ENCODE results near the gene LRBA. TPM values are rescaled to one million over a fixed set of nuclear protein-coding genes. Genes with fewer than 3 reads are reported as not detected.

LRBA gene
- total RNA-seq, 1 donor from 2014 or later, result 68.0 TPM

DNA sequence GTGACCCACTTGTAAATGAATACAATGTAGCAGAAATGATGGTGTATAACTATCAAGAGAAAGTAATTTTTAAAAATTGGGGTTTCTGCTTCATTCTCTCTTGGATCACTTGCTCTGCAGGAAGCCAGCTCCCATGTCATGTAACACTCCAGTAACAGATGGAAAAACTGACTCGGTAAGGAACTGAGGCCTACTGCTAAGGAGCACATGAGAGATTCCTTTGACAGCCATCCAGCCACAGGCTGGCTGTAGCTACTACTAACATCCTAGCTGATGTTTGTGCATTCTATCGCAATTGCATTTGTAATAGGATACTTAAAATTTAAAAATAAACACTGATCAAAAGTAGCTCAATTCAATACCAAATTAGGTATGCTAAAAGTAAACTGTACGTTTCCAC, 535.4 kb downstream of the LRBA start:
- TF ChIP-seq, protein P1, sequence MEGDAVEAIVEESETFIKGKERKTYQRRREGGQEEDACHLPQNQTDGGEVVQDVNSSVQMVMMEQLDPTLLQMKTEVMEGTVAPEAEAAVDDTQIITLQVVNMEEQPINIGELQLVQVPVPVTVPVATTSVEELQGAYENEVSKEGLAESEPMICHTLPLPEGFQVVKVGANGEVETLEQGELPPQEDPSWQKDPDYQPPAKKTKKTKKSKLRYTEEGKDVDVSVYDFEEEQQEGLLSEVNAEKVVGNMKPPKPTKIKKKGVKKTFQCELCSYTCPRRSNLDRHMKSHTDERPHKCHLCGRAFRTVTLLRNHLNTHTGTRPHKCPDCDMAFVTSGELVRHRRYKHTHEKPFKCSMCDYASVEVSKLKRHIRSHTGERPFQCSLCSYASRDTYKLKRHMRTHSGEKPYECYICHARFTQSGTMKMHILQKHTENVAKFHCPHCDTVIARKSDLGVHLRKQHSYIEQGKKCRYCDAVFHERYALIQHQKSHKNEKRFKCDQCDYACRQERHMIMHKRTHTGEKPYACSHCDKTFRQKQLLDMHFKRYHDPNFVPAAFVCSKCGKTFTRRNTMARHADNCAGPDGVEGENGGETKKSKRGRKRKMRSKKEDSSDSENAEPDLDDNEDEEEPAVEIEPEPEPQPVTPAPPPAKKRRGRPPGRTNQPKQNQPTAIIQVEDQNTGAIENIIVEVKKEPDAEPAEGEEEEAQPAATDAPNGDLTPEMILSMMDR (IDR thresholded peaks at IDR 0.05), result no peak
- no peak for TF ChIP-seq POLR2AphosphoS5 (IDR thresholded peaks at IDR 0.05; ENCODE audit: insufficient read depth in 1 of 2, low read depth in 1 of 2)
- TF ChIP-seq POLR2A (IDR thresholded peaks at IDR 0.05), result no peak
- intact Hi-C loops (cut with DNase I), result no loop called here

DNA sequence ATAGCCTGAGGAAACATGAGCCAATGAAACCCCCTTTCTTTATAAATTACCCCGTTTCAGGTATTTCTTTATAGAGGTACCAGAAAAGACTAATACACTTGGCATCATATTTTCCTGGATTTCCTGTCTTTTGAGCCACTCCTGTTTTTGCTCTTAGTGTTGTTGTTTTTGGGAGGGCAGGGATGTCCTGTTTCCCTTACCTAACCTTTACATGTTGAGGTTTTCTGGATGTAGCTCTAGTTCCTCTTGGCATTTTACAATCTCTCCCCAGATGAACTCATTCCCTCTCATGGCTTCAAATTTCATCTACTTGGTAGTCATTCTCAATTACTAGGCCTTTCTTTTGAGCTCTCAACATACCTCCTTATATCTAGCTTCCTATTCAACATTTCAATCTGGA, 537.2 kb downstream of the LRBA start:
- H3K9me3 ChIP-seq, result no peaks in the 10 kb centered on the region
- no peaks in the 10 kb centered on the region for H3K4me1 ChIP-seq
- peaks cover 0 to 7% of the 10 kb centered on the region in 2 donors for H3K36me3 ChIP-seq
- H3K27me3 ChIP-seq, result no peaks in the 10 kb centered on the region
- no peak for DNase-seq (ENCODE audit: extremely low spot score in 2 of 2)
- intact Hi-C loops (cut with DNase I), result no loop called here
- TF ChIP-seq, protein P1 (IDR thresholded peaks at IDR 0.05), result no peak
- no peak for TF ChIP-seq POLR2AphosphoS5 (IDR thresholded peaks at IDR 0.05; ENCODE audit: insufficient read depth in 1 of 2, low read depth in 1 of 2)
- TF ChIP-seq POLR2A (IDR thresholded peaks at IDR 0.05), result no peak
- H3K27ac ChIP-seq, result no peak overlapping the region
- no peak overlapping the region for H3K4me3 ChIP-seq

More for the DNA sequence above, 535.4 kb downstream of the LRBA start:
- Histone ChIP-seq H3K4me1 (no peaks in the 10 kb centered on the region), H3K27ac (no peak overlapping the region), H3K36me3 (peaks cover 0 to 7% of the 10 kb centered on the region in 2 donors), H3K9me3 (no peaks in the 10 kb centered on the region), H3K27me3 (no peaks in the 10 kb centered on the region), H3K4me3 (no peak overlapping the region)
- DNase-seq (ENCODE audit: extremely low spot score in 2 of 2), result no peak

DNA sequence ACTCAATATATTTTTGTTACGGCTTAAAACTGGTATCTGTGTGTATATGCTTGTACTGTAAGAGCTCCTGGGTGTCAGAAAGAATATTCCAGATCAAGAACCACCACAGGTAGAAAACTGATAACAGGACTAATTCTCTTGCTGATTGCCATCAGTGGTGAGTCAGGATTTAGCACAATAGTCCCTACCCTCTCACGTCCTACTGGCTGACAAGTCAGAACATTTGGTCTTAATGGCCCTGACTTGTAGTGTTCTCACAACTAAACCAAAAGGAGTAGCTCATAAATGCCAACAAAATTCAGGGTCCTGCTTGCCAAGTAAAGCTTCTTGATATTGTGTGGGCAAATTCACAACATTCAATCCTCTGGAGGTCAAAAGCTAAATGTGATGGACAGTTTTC, 538.3 kb downstream of the LRBA start:
- Histone ChIP-seq H3K9me3 (no peaks in the 10 kb centered on the region), H3K27ac (no peak overlapping the region), H3K4me1 (no peaks in the 10 kb centered on the region), H3K4me3 (no peak overlapping the region), H3K27me3 (no peaks in the 10 kb centered on the region), H3K36me3 (peaks cover 0 to 7% of the 10 kb centered on the region in 2 donors)
- no peak for DNase-seq (ENCODE audit: extremely low spot score in 2 of 2)
- TF ChIP-seq POLR2A (IDR thresholded peaks at IDR 0.05) (no peak), POLR2AphosphoS5 (IDR thresholded peaks at IDR 0.05; ENCODE audit: insufficient read depth in 1 of 2, low read depth in 1 of 2) (no peak)
- TF ChIP-seq, protein P1 (IDR thresholded peaks at IDR 0.05), result no peak
- intact Hi-C loops (cut with DNase I), result no loop called here

DNA sequence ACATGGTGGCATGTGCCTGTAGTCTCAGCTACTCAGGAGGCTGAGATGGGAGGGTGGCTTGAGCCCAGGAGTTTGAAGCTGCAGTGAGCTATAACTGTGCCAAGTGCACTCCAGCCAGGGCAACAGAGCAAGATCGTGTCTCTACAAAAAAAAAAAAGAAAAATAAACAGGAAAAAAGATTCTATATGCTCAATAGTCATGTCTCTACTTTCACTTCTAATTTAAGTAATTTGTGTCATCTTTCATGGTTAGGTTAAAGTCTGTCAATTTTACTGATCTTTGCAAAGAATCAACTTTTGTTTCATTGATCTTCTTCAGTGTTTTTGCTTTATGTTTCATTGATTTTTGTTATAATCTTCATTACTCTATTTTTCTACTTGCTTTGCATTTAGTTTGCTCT, 539.3 kb downstream of the LRBA start:
- Histone ChIP-seq H3K4me3 (no peak overlapping the region), H3K4me1 (no peaks in the 10 kb centered on the region), H3K27ac (no peak overlapping the region), H3K9me3 (no peaks in the 10 kb centered on the region), H3K27me3 (no peaks in the 10 kb centered on the region), H3K36me3 (peaks cover 0 to under 1% of the 10 kb centered on the region in 2 donors)
- DNase-seq (ENCODE audit: extremely low spot score in 2 of 2), result no peak
- TF ChIP-seq, protein P1 (IDR thresholded peaks at IDR 0.05), result no peak
- TF ChIP-seq POLR2AphosphoS5 (IDR thresholded peaks at IDR 0.05; ENCODE audit: insufficient read depth in 1 of 2, low read depth in 1 of 2), result no peak
- TF ChIP-seq POLR2A (IDR thresholded peaks at IDR 0.05), result no peak
- intact Hi-C loops (cut with DNase I), result no loop called here

DNA sequence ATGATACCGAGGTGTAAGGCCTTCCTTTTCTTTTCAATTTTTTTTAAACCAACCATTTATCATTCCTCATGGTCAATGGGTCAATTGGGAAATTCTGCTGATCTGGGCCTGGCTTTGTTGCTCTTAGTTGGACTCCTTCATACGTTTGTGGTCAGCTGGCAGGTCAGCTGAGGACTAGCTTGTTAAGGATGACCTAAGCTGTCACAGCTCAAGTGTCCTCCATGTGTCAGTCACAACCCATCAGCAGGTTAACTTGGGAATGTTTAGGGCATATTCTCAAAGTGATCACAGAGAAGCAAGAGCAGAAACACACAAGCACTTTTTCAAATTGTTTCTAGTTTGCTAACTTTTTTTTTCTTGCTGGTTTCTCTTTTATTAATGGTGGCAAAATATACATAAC, 550.6 kb downstream of the LRBA start:
- Histone ChIP-seq H3K4me3 (no peak overlapping the region), H3K4me1 (no peaks in the 10 kb centered on the region), H3K9me3 (no peaks in the 10 kb centered on the region), H3K27ac (no peak overlapping the region), H3K27me3 (no peaks in the 10 kb centered on the region), H3K36me3 (no peaks in the 10 kb centered on the region)
- no peak for DNase-seq (ENCODE audit: extremely low spot score in 2 of 2)
- intact Hi-C loops (cut with DNase I), result no loop called here
- TF ChIP-seq POLR2A (IDR thresholded peaks at IDR 0.05), result no peak
- no peak for TF ChIP-seq POLR2AphosphoS5 (IDR thresholded peaks at IDR 0.05; ENCODE audit: insufficient read depth in 1 of 2, low read depth in 1 of 2)
- TF ChIP-seq, protein P1 (IDR thresholded peaks at IDR 0.05), result no peak
